T47D (cell line): ENCODE measurements around the gene MBD2.
A peak's percentile ranks its signal among the peaks of the same experiment; 100 is the strongest.

Source experiments
- DNase-seq, 2 experiments: peaks; one replicate each; pipeline versions ENCODE4 v3.0.0 to v3.0.0-alpha.2; 2011 to 2012; ENCODE audit warnings: low read depth in 1 of 2, low spot score in 1 of 2
- JUND ChIP-seq: IDR thresholded peaks from 2 replicates; pipeline ENCODE4 v1.6.1; 2012; ENCODE audit warnings: low read depth
- in situ Hi-C: cut with HindIII; loops from 2 replicates; pipeline ENCODE4 v1.10.0; 2016; ENCODE audit warnings: low sequenced_read_pairs, low pct_unique_long_range_greater_than_20kb

The MBD2 gene

DNA sequence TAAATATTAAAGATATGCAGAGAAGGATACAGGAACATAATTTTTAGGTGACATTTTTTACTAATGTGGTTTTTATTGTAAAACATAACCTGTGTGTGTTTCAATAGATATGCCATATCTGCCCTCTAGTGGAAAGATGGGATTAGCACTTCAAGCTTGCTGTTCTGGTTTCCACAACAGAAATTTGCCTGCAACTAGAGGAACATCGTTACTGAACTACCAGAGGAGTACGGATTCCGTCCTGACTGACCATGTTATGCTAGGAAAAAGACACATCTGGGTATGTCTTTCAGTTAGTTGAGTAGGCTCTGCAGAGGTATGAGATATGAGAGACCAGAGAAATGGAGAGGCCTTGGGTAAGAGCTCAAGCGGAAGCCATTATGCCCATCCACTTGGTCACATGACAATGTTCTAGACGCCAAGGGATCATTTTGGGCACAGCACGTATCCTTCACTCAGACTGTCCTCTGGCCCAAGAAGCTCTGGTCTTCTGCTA, 104.9 kb downstream of the MBD2 start:
- peak; percentile 13 to 72 for DNase-seq
- in situ Hi-C loops = no loop called here

DNA sequence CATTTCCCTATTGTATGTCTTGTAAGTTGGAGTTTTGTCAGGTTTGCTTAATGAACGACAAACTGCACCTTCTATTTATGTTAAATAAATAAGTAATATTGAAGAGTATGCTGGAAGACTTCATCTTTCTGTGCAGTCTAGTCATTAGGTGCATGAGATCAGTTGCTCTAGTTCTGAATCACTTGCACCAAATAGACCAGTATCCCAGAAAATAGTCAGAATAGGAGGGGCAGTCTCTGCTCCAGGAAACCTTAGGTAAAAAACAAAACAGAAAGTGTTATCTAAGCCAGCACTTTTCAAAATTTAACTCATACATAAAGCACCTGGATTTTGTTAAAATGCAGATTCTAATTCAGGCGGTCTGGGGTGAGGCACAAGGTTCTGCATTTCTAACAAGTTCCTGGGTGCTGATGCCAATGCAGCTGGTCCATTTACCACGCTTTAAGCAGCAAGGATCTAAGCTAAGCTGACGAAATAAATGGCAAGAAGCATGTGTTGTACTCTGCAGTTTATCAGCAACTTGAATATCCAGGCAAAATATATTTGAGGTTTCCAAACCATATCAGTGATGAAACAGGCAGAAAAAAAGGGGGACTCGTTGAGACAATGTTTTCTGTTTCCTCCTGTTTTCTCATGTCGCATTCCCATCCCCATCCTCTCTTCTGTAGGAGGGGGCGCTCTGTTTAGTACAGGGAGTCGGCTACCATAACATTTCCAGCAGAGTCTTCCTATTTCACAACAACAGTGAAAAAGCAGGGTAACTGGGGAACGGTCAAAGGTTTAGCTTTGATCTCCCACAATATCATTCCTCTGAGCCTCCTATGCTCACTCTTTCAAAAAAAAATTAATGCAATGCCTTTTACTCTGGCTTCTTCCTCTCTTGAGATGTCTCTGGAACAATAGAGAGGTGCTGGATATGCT, 106.4 kb downstream of the MBD2 start:
- in situ Hi-C loops = no loop called here
- no peak for DNase-seq
- TF ChIP-seq JUND = no peak

More for the DNA sequence above, 104.9 kb downstream of the MBD2 start:
- no peak for TF ChIP-seq JUND

- no peak for DNase-seq
- TF ChIP-seq JUND = no peak
- in situ Hi-C loops = no loop called here
Observed at GRCh38 chr18:54116541-54117257, 107.8 kb downstream of the MBD2 start.

- TF ChIP-seq JUND = no peak
- in situ Hi-C loops = no loop called here
Observed at GRCh38 chr18:54112356-54112755, 112.1 kb downstream of the MBD2 start.

DNA sequence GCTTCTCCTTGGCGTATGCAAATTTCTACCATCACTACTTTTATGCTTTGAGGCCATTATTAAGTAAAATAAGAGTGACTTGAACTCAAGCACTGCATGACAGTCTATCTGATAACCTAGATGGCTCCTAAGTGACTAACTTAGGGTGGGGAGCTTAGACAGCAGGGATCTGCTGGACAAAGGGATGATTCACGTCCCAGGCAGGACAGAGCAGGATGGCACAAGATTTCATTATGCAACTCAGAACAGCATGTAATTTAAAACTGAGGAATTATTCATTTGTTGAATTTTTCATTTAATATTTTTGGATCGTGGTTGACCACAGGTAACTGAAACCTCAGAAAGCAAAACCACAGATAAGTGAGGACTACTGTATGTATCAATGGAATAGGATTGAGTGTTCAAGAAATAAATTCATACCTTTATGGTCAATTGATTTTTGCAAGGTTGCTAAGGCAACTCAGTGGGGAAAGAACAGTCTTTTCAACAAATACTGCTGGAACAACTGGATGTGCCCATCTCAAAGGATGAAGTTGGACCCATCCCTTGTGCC, 115.3 kb downstream of the MBD2 start:
- no peak for DNase-seq
- TF ChIP-seq JUND = no peak
- in situ Hi-C loops = no loop called here

More at GRCh38 chr18:54112356-54112755, 112.1 kb downstream of the MBD2 start:
- no peak for DNase-seq

DNA sequence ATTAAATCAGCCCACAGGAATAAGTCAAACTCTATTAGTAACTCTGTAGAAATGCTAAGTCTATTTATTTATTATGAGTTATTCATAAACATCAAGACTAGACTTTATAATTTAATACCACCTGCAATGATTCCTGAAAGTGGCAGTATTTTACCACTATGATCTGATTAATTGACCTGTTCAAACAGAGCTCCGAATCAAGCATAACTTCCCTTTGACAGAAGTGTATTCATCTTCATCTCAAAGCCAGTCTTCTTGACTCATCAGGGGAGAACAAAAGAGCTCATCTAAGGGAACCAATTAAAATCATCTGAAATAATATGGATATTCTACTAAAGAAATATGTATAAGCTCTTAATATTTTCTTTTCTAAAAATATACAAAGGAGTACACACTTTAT, 122.3 kb downstream of the MBD2 start:
- in situ Hi-C loops = no loop called here
- TF ChIP-seq JUND = no peak
- no peak for DNase-seq
